WTC11 (cell line): Measurements from ENCODE around the gene CCR3. TPM values are rescaled to one million over a fixed set of nuclear protein-coding genes. Genes with fewer than 3 reads are reported as not detected.

ENCODE experiments used
- ATAC-seq: fragments of 200-7000 bp; cut with Tn5 transposase; 2 replicates; pipeline ENCODE4 v1.10.0; 2021; ENCODE audit warnings: mild to moderate bottlenecking, moderate library complexity
- CTCF ChIA-PET: fragments of 300-600 bp; sonication (Branson Sonifier 250); formaldehyde crosslinking; loops from one replicate; lab custom pipeline; 2021; ENCODE audit warnings: antibody characterized with exemption; lab: Charles Lee
- POLR2A ChIA-PET: fragments of 350-600 bp; sonication (Branson Sonifier 250); formaldehyde crosslinking; loops from one replicate; lab custom pipeline; 2021; ENCODE audit warnings: antibody characterized with exemption; lab: Charles Lee
- DNase-seq: peaks from one replicate; pipeline ENCODE4 v3.0.0; 2021; ENCODE audit warnings: low spot score
- H3K27ac Mint-ChIP-seq: 2 replicates; pipeline ENCODE4 v1.8.0; 2021; ENCODE audit warnings: mixed read lengths
- H3K27me3 Mint-ChIP-seq: 2 replicates; pipeline ENCODE4 v1.8.0; 2021; ENCODE audit warnings: low read depth, mild to moderate bottlenecking, moderate library complexity, mixed read lengths
- H3K36me3 Mint-ChIP-seq: 2 replicates; pipeline ENCODE4 v1.8.0; 2021; ENCODE audit warnings: mixed read lengths
- H3K4me1 Mint-ChIP-seq: 2 replicates; pipeline ENCODE4 v1.8.0; 2022; ENCODE audit warnings: mixed read lengths
- H3K4me3 Mint-ChIP-seq: 2 replicates; pipeline ENCODE4 v1.8.0; 2021; ENCODE audit warnings: mild to moderate bottlenecking, moderate library complexity, mixed read lengths
- H3K9me3 Mint-ChIP-seq: 2 replicates; pipeline ENCODE4 v1.8.0; 2021; ENCODE audit warnings: mixed read lengths
- CREM ChIP-seq: sonication (generic); formaldehyde crosslinking; IDR thresholded peaks from 2 replicates; pipeline ENCODE4 v1.8.1; 2022; ENCODE audit warnings: mild to moderate bottlenecking, missing genetic modification reagents, moderate library complexity
- ELF4 ChIP-seq: sonication (generic); formaldehyde crosslinking; IDR thresholded peaks from 2 replicates; pipeline ENCODE4 v1.8.1; 2022; ENCODE audit warnings: low read depth, mild to moderate bottlenecking, moderate library complexity, missing genetic modification reagents
- EMX1 ChIP-seq: fragments of 250-450 bp; sonication (Bioruptor Pico); IDR thresholded peaks from 2 replicates; pipeline ENCODE4 v1.8.0; 2021; ENCODE audit warnings: mild to moderate bottlenecking
- FOXK1 ChIP-seq: sonication (generic); formaldehyde crosslinking; IDR thresholded peaks from 2 replicates; pipeline ENCODE4 v1.8.0; 2022; ENCODE audit warnings: mild to moderate bottlenecking, moderate library complexity, missing genetic modification reagents
- GTF2I ChIP-seq: fragments of 250-450 bp; sonication (Bioruptor Pico); conservative IDR thresholded peaks from 2 replicates; pipeline ENCODE4 v1.4.0; 2021; ENCODE audit warnings: mild to moderate bottlenecking
- JAZF1 ChIP-seq: fragments of 250-450 bp; sonication (Bioruptor Pico); IDR thresholded peaks from 2 replicates; pipeline ENCODE4 v1.9.0; 2021; ENCODE audit warnings: moderate library complexity, mild to moderate bottlenecking, inconsistent platforms
- JUN ChIP-seq: sonication (generic); formaldehyde crosslinking; IDR thresholded peaks from 2 replicates; pipeline ENCODE4 v1.8.0; 2023; ENCODE audit warnings: mild to moderate bottlenecking, missing genetic modification reagents
- NFYB ChIP-seq: sonication (generic); formaldehyde crosslinking; conservative IDR thresholded peaks from 2 replicates; pipeline ENCODE4 v1.8.0; 2022; ENCODE audit warnings: low read depth, missing genetic modification reagents
- OVOL2 ChIP-seq: fragments of 250-450 bp; sonication (Bioruptor Pico); IDR thresholded peaks from 2 replicates; pipeline ENCODE4 v1.9.0; 2021; ENCODE audit warnings: mild to moderate bottlenecking, borderline replicate concordance
- PRRX2 ChIP-seq: fragments of 250-450 bp; sonication (Bioruptor Pico); IDR thresholded peaks from 2 replicates; pipeline ENCODE4 v1.8.0; 2021; ENCODE audit warnings: mild to moderate bottlenecking
- SMAD4 ChIP-seq: sonication (generic); formaldehyde crosslinking; IDR thresholded peaks from 2 replicates; pipeline ENCODE4 v1.8.0; 2022; ENCODE audit warnings: mild to moderate bottlenecking, missing genetic modification reagents
- ZNF121 ChIP-seq: sonication (generic); formaldehyde crosslinking; IDR thresholded peaks from 2 replicates; pipeline ENCODE4 v1.8.0; 2023; ENCODE audit warnings: missing genetic modification reagents
- ZNF396 ChIP-seq: fragments of 250-450 bp; sonication (Bioruptor Pico); IDR thresholded peaks from 2 replicates; pipeline ENCODE4 v1.8.0; 2021; ENCODE audit warnings: mild to moderate bottlenecking, moderate library complexity, borderline replicate concordance
- total RNA-seq: library from RNA; stranded (reverse); gene quantifications from 3 replicates; pipeline ENCODE4 v1.2.3, GENCODE V29; 2021
- TF ChIP-seq, protein P1 (sequence below): sonication (generic); formaldehyde crosslinking; IDR thresholded peaks from 2 replicates; pipeline ENCODE4 v1.8.0; 2022; ENCODE audit warnings: mild to moderate bottlenecking, missing genetic modification reagents
- TF ChIP-seq, protein P2 (sequence below): sonication (generic); formaldehyde crosslinking; IDR thresholded peaks from 2 replicates; pipeline ENCODE4 v1.8.0; 2022; ENCODE audit warnings: missing genetic modification reagents
- TF ChIP-seq, protein P3 (sequence below): sonication (generic); formaldehyde crosslinking; conservative IDR thresholded peaks from 2 replicates; pipeline ENCODE4 v1.8.1; 2022; ENCODE audit warnings: mild to moderate bottlenecking, missing genetic modification reagents
- TF ChIP-seq, protein P4 (sequence below): fragments of 250-450 bp; sonication (Bioruptor Pico); IDR thresholded peaks from 2 replicates; pipeline ENCODE4 v1.9.0; 2021; ENCODE audit warnings: mild to moderate bottlenecking
- TF ChIP-seq, protein P5 (sequence below): fragments of 250-450 bp; sonication (Bioruptor Pico); IDR thresholded peaks from 2 replicates; pipeline ENCODE4 v2.1.2; 2022; ENCODE audit warnings: mild to moderate bottlenecking, moderate library complexity

CCR3 gene
- total RNA-seq, 1 experiment from 2014 or later, result not detected

DNA sequence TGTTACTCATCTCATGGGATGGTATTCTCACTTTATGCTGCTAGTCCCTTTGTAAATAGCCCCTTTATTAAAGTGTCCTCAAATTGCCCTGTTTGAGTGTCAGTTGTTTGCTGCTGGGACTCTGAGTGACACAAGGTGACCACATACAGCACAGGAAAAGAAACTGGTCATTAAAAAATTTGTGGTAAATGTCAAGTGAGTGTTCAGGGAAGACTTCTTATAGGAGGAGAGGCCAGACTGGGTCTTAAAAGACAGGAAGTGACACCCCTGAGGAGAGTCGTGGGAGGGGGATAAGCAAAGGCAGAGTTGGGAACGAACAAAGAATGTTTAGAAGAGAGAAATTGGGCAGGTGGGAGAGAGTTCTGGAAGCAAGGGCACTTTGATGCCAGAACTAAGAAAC, 35.2 kb downstream of the CCR3 start (continued):
- TF ChIP-seq, protein P1, sequence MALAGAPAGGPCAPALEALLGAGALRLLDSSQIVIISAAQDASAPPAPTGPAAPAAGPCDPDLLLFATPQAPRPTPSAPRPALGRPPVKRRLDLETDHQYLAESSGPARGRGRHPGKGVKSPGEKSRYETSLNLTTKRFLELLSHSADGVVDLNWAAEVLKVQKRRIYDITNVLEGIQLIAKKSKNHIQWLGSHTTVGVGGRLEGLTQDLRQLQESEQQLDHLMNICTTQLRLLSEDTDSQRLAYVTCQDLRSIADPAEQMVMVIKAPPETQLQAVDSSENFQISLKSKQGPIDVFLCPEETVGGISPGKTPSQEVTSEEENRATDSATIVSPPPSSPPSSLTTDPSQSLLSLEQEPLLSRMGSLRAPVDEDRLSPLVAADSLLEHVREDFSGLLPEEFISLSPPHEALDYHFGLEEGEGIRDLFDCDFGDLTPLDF (CRISPR knock-in tag), result no peak
- TF ChIP-seq, protein P2, sequence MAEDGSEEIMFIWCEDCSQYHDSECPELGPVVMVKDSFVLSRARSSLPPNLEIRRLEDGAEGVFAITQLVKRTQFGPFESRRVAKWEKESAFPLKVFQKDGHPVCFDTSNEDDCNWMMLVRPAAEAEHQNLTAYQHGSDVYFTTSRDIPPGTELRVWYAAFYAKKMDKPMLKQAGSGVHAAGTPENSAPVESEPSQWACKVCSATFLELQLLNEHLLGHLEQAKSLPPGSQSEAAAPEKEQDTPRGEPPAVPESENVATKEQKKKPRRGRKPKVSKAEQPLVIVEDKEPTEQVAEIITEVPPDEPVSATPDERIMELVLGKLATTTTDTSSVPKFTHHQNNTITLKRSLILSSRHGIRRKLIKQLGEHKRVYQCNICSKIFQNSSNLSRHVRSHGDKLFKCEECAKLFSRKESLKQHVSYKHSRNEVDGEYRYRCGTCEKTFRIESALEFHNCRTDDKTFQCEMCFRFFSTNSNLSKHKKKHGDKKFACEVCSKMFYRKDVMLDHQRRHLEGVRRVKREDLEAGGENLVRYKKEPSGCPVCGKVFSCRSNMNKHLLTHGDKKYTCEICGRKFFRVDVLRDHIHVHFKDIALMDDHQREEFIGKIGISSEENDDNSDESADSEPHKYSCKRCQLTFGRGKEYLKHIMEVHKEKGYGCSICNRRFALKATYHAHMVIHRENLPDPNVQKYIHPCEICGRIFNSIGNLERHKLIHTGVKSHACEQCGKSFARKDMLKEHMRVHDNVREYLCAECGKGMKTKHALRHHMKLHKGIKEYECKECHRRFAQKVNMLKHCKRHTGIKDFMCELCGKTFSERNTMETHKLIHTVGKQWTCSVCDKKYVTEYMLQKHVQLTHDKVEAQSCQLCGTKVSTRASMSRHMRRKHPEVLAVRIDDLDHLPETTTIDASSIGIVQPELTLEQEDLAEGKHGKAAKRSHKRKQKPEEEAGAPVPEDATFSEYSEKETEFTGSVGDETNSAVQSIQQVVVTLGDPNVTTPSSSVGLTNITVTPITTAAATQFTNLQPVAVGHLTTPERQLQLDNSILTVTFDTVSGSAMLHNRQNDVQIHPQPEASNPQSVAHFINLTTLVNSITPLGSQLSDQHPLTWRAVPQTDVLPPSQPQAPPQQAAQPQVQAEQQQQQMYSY (CRISPR knock-in tag), result no peak

DNA sequence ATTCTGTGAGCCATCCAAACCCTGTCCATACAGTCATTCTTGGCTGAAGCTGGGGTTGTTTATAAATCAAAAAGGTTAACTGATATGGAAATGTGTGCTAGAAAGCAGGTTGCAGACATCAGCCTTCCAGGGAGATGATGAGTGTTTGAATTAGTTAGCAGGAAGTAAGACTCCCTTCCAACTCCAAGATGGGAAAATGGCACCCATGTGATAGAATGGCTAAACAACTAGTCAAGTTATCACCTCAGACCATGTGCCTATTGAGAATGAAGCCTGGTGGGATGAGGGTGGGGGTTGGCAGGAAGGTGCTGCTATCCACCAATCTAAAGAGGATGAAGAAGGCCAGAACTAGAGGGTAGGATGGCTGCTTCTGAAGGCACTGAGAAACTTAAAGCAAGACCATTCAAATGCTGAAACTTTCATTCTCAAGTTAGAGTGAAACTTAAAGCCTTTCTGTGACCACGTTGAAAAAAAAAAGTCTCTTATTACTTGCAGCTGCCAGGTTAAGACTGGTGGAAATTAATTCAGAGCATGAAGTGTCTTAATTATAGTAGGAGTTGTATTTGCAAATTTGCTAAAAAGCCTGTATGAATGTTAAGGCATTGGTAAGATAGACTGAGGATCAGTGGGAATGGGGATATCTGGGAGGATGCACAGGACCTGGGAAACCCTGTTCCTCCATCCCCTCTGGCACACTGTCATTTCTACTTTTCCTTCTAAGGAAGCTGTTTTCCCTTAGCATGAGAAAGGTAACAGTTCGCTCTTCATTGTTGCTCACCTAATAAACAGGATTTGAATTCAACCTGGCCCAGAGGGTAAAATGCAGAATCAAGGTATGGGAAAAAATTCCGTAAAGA, 36.8 kb downstream of the CCR3 start:
- Mint-ChIP-seq H3K9me3 (peaks cover 32% of the 10 kb centered on the region), H3K4me1 (no peaks in the 10 kb centered on the region), H3K27me3 (no peaks in the 10 kb centered on the region; the same call in 1 of the 2 replicates), H3K36me3 (peaks cover 25% of the 10 kb centered on the region), H3K27ac (no peak overlapping the region), H3K4me3 (no peak overlapping the region)
- TF ChIP-seq OVOL2 (CRISPR knock-in tag) (no peak), FOXK1 (no peak), NFYB (CRISPR knock-in tag) (no peak), SMAD4 (CRISPR knock-in tag) (no peak)
- TF ChIP-seq, protein P3, sequence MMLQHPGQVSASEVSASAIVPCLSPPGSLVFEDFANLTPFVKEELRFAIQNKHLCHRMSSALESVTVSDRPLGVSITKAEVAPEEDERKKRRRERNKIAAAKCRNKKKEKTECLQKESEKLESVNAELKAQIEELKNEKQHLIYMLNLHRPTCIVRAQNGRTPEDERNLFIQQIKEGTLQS (CRISPR knock-in tag), result no peak
- ChIA-PET POLR2A (no interaction called here), CTCF (no interaction called here)
- DNase-seq (no peak), ATAC-seq (no peak)

DNA sequence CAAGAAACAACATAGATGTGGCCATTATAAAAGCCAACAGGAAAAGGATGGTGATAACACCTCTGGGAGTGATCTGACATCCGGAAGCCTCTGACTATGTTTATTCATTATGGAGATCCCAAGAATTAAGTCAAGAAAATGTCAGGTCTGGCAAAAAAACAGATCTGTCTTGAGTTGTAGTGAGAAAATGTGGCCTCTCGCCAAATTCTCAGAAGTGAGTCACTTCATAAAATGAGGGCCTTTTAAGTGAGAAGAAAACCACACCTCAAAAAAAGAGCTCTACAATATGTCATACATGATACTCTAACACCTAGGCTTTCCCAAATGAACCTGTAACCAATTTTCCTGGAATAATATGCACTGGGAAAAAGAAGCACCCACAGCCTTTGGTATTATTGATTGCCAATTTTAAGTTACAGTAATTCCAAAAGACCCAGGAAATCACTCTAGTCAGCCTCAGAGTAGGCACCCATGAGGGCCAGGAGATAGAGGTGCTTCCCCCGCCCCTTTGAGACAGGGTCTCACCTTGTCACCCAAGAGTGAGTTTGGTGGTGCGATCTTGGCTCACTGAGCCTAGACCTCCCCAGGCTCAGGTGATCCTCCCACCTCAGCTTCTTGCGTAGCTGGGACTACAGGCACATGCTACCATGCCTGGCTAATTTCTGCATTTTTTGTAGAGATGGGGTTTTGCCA, 38.0 kb downstream of the CCR3 start:
- Mint-ChIP-seq H3K27me3 (no peaks in the 10 kb centered on the region; the same call in 1 of the 2 replicates), H3K4me1 (no peaks in the 10 kb centered on the region), H3K36me3 (peaks cover 25% of the 10 kb centered on the region)
- POLR2A ChIA-PET, result no interaction called here
- no peak for DNase-seq
- no peak for TF ChIP-seq JAZF1 (CRISPR knock-in tag)
- no peak for TF ChIP-seq NFYB (CRISPR knock-in tag)
- TF ChIP-seq, all 79 proteins: peak for 0
- no peak overlapping the region for H3K4me3 Mint-ChIP-seq
- ATAC-seq, result no peak
- H3K27ac Mint-ChIP-seq, result no peak overlapping the region
- CTCF ChIA-PET, result no interaction called here
- H3K9me3 Mint-ChIP-seq, result peaks cover 27% of the 10 kb centered on the region

DNA sequence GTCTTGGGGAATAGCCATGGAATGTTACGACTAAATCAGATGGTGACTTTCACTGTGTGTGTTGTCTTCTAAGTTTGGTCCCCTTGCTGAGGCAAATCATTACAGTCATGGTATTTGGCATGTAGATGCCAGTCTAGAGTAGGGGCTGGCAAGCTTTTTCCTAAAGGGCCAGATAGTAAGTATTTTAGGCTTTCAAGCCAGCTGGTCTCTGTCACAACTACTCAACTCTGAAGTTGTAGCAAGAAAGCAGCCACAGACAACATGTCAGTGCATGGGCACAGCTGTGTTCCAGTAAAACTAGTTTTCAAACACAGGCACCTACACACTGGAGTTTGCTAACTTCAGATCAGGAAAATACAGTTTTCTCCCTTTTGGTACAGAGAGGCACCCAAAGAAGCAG, 39.3 kb downstream of the CCR3 start:
- no peaks in the 10 kb centered on the region; the same call in 1 of the 2 replicates for H3K27me3 Mint-ChIP-seq
- peaks cover 27% of the 10 kb centered on the region for H3K9me3 Mint-ChIP-seq
- DNase-seq, result no peak
- no peak for TF ChIP-seq ZNF396
- TF ChIP-seq EMX1 (CRISPR knock-in tag), result no peak
- TF ChIP-seq FOXK1, result no peak
- peaks cover 25% of the 10 kb centered on the region for H3K36me3 Mint-ChIP-seq
- H3K4me3 Mint-ChIP-seq, result no peak overlapping the region
- ATAC-seq, result no peak
- H3K4me1 Mint-ChIP-seq, result no peaks in the 10 kb centered on the region
- ChIA-PET POLR2A (no interaction called here), CTCF (no interaction called here)
- H3K27ac Mint-ChIP-seq, result no peak overlapping the region

DNA sequence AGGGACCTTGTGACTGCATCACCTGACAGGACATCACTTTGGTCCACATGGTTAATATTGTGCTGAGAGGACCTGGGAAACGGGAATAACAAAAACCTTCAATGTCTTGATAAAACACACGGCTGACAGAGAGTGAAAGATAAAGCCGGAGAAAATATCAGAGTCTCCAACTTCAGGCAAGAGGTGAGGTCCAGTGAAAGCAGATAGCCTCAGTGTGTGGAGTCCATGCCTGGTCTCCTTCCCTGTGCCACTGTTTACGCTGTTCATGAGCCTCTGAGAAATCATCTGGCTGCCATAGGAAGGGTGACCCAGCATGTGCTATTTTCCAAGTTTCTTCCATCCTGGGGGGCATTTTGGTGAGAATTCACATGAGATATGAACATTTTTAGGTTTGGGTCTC, 39.8 kb downstream of the CCR3 start:
- DNase-seq, result no peak
- ChIA-PET CTCF (no interaction called here), POLR2A (no interaction called here)
- Mint-ChIP-seq H3K36me3 (peaks cover 25% of the 10 kb centered on the region), H3K4me1 (no peaks in the 10 kb centered on the region), H3K9me3 (peaks cover 27% of the 10 kb centered on the region), H3K27me3 (no peaks in the 10 kb centered on the region; the same call in 1 of the 2 replicates), H3K4me3 (no peak overlapping the region), H3K27ac (no peak overlapping the region)
- no peak for ATAC-seq
- no peak for TF ChIP-seq ELF4 (CRISPR knock-in tag)
- TF ChIP-seq, protein P4, sequence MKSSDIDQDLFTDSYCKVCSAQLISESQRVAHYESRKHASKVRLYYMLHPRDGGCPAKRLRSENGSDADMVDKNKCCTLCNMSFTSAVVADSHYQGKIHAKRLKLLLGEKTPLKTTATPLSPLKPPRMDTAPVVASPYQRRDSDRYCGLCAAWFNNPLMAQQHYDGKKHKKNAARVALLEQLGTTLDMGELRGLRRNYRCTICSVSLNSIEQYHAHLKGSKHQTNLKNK (CRISPR knock-in tag), result no peak
- TF ChIP-seq ZNF121 (CRISPR knock-in tag), result no peak
- TF ChIP-seq PRRX2, result no peak
- no peak for TF ChIP-seq JUN (CRISPR knock-in tag)
- TF ChIP-seq CREM (CRISPR knock-in tag), result no peak
- TF ChIP-seq, protein P5, sequence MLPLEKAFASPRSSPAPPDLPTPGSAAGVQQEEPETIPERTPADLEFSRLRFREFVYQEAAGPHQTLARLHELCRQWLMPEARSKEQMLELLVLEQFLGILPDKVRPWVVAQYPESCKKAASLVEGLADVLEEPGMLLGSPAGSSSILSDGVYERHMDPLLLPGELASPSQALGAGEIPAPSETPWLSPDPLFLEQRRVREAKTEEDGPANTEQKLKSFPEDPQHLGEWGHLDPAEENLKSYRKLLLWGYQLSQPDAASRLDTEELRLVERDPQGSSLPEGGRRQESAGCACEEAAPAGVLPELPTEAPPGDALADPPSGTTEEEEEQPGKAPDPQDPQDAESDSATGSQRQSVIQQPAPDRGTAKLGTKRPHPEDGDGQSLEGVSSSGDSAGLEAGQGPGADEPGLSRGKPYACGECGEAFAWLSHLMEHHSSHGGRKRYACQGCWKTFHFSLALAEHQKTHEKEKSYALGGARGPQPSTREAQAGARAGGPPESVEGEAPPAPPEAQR (CRISPR knock-in tag), result no peak
- TF ChIP-seq GTF2I (CRISPR knock-in tag), result no peak
- TF ChIP-seq, protein P1 (CRISPR knock-in tag), result no peak
